Measurements from ENCODE around the gene ATP6V1F.

Gene ATP6V1F

DNA sequence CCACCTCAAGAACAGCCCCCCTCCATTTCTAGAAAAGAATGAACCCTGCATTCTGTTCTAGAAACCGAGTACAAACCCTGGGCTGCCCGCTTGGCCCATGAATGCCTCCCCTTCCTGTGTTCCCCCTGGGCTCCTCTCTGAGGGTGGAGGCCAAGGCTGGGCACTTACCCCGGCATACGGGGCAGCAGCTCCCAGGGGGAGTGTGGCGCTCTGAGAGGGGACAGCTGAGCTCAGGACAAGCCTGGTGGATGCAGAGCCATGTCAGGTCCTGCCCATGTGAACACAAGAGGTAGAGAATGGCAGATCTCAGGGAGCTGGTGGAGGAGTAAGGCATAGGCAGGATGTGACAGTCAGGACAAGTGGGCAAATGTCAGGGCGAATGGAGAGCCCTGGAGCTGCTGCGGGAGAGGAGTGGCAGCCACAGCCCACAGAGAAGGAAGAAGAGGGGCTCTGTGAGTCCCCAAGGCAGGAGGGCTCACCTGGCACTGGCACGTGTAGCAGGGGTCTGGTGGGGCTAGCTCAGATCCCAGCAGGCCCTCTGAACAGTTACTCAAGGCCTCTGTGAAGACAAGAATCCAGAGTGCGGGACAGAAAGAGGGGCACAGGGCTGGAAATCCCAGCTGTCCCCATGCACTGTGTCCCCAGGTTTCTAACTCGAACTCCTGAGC, 18.9 kb downstream of the ATP6V1F start:
- DNase-seq (ENCODE audit: low read depth in 2 of 2, low spot score in 1 of 2) = no peak

GRCh38 chr7:128882134-128882533, 19.5 kb downstream of the ATP6V1F start:
- no peak for DNase-seq (ENCODE audit: low read depth in 2 of 2, low spot score in 1 of 2)

DNA sequence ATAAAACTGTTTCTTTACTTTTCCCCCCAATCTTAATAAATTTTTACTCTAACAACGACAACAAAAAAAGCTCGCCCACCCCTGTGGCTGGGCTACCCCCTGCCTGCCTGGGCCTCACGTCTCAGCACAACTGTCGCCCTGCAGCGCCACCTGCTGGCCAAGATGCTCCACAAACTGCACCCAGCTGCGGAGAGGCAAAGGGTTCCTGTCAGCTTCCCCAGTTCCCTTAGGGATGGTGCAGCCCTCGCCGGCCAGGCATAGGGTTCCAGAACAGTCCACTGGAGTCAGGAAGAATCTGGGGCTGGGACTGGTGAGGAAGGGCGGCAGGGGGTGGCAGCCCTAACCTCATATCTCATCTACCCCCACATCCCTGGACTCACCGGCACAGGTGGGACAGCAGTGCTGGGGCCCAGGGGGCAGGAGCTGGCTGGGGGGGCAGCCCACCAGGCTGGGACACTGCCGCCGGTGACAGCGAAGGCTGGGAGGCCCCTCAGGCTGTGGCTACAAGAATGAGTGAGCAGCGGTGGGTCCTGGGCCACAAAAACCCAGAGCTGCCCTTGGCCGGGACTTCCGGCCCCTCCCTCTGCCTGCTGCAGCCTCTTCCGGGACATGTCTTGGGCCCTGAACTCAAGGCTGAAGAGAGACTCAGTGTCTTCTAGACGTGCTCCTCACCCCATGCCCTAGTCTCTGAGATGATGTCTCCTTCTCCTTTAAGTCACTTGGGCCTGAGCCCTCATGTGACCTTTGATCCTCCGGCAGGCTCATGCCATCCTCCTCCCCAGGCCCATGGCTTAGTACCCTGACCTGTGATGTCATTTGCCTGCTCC, 21.2 kb downstream of the ATP6V1F start:
- DNase-seq (ENCODE audit: low read depth in 2 of 2, low spot score in 1 of 2) = peak; percentile 80 to 84

GRCh38 chr7:128884561-128885369, 22.1 kb downstream of the ATP6V1F start:
- no peak for DNase-seq (ENCODE audit: low read depth in 2 of 2, low spot score in 1 of 2)

DNA sequence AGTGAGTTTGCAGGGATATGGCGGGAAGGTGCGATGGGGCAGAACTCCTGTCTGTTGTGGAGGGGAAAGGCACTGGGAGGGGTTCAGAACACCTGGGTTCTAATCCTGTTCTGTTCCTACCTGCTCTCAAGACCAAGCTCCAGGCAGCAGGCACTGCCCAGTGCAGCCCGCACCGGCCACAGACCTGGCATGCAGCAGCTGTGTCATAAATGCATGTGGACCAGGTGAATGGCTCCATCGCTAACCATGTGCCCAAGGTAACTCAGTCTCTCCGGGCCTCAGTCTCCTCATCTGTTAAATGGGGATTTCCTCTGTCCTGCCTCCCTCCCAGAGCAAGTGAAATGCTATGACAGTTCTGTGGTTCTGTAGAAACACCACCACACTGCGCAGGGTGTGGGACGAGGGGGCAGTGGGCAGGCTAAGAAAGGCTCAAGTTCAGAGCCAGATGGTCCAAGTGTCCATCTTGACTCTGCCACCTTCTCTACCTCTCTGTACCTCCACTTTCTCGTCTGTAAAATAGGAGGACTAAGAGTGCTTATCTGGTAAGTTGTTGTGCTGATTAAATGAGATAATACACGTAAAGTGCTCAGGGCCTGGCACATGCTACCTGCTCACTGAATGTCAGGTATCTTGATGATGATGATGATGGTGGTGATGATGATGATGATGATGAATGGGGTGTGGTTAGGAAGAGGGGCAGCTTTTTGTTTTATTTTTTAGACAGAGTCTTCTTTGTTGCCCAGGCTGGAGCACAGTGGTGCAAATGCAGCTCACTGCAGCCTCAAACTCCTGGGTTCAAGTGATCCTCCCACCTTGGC, 22.9 kb downstream of the ATP6V1F start:
- no peak for DNase-seq (ENCODE audit: low read depth in 2 of 2, low spot score in 1 of 2)

DNA sequence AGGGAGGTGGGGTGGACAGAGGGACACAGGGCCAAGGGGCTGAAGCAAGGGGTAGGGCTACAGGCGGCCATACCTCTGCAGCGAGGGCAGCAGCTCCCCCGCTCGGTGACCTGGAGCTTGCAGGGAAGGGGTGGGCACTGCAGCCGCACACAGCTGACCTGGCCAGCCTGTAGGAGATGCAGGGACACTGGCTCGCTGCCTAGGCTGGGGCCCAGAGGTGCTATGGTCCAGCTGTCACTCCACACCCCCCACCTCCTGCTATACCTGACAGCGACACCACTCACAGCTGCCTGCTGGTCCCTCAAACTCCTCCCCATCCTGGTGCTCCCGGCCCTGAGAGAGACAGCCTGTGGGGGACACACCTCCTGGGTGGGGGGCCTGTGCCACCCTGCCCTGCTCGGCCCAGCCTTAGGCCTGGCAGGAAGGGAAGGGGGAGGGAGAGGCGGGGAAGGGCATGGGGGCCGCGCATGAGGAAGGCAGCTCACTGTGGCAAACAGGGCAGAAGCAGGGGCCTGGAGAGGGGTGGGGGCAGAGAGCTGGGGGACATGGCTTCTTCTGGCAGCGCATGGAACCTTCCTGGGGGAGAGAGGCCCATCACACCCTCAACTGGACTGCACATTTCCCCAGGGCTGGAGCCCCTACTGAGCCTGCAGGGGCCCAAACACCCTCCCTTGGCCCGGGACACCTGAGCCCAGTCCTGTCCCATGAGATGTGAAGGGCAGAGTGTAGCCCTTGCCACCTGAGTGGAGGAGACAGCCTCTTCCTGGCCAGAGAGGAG, 23.9 kb downstream of the ATP6V1F start:
- DNase-seq (ENCODE audit: low read depth in 2 of 2, low spot score in 1 of 2) = no peak

DNA sequence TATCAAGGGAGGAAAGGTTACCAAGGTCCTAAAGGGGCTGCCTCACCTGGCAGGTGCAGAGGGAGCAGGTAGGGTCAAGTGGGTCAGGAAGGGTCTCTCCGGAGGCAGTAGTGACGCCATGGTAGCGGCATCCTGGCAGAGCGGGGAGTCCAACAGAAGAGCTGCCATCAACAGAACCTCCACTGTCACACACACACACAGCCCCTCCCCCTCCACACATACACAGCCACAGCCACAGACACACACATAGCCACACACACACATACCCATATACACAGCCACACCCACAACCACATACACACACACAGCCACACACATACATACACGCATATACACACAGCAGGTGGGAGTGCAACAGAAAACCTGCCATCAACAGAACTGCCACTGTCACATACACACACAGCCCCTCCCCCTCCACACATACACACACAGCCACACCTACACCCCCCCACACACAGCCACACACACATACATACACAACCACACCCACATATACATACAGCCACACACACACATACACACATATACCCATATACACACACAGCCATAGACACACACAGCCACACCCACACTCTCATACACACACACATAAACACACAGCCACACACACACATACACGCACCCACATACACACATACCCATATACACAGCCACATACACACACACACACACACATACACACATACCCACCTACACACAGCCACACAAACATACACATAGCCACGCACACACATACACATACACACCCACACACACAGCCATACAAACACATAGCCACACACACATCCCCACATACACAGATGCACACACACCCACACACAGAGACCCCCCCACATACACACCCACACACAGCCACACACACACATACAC, 24.7 kb downstream of the ATP6V1F start:
- DNase-seq (ENCODE audit: low read depth in 2 of 2, low spot score in 1 of 2) = no peak

- no peak for DNase-seq (ENCODE audit: low read depth in 2 of 2, low spot score in 1 of 2)
Measured at GRCh38 chr7:128888039-128888755, 25.5 kb downstream of the ATP6V1F start.

DNA sequence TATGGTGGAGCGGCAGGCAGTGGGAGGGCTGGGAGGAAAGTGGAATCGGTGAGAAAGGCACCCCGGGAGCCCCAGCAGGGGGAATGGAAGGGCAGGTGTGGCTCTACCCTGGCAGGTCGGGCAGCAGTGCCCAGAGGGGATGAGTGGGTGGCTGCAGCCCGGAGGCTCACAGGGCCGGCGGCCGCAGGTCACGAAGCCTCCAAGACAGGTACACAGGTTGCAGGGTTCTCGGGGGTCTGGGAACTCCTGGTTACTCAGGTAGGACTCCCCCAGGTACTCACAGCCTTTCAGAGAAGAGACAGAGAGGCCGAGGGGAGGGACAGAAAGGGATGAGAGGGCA, 26.1 kb downstream of the ATP6V1F start:
- DNase-seq (ENCODE audit: low read depth in 2 of 2, low spot score in 1 of 2) = no peak

- DNase-seq (ENCODE audit: low read depth in 2 of 2, low spot score in 1 of 2) = no peak
Measured at GRCh38 chr7:128889121-128889520, 26.5 kb downstream of the ATP6V1F start.

GRCh38 chr7:128890306-128891109, 27.9 kb downstream of the ATP6V1F start:
- no peak for DNase-seq (ENCODE audit: low read depth in 2 of 2, low spot score in 1 of 2)

- DNase-seq (ENCODE audit: low read depth in 2 of 2, low spot score in 1 of 2) = no peak
Measured at GRCh38 chr7:128891110-128891941, 28.7 kb downstream of the ATP6V1F start.

GRCh38 chr7:128891942-128892269, 29.2 kb downstream of the ATP6V1F start:
- DNase-seq (ENCODE audit: low read depth in 2 of 2, low spot score in 1 of 2) = no peak

- DNase-seq (ENCODE audit: low read depth in 2 of 2, low spot score in 1 of 2) = no peak
Measured at GRCh38 chr7:128892521-128893250, 30.0 kb downstream of the ATP6V1F start.

- no peak for DNase-seq (ENCODE audit: low read depth in 2 of 2, low spot score in 1 of 2)
Measured at GRCh38 chr7:128893251-128894100, 30.8 kb downstream of the ATP6V1F start.

GRCh38 chr7:128894101-128894440, 31.4 kb downstream of the ATP6V1F start:
- DNase-seq (ENCODE audit: low read depth in 2 of 2, low spot score in 1 of 2) = no peak
